Measurements from ENCODE around the gene CCDC57. TPM values are rescaled to one million over a fixed set of nuclear protein-coding genes. Genes with fewer than 3 reads are reported as not detected.

Gene CCDC57
- total and polyA plus RNA-seq, 9 of the 15 experiments (the other 6 are each of a cell fraction or from before 2014, with no cell fraction given) = 0.83 to 36.2 (median 13.6) TPM

DNA sequence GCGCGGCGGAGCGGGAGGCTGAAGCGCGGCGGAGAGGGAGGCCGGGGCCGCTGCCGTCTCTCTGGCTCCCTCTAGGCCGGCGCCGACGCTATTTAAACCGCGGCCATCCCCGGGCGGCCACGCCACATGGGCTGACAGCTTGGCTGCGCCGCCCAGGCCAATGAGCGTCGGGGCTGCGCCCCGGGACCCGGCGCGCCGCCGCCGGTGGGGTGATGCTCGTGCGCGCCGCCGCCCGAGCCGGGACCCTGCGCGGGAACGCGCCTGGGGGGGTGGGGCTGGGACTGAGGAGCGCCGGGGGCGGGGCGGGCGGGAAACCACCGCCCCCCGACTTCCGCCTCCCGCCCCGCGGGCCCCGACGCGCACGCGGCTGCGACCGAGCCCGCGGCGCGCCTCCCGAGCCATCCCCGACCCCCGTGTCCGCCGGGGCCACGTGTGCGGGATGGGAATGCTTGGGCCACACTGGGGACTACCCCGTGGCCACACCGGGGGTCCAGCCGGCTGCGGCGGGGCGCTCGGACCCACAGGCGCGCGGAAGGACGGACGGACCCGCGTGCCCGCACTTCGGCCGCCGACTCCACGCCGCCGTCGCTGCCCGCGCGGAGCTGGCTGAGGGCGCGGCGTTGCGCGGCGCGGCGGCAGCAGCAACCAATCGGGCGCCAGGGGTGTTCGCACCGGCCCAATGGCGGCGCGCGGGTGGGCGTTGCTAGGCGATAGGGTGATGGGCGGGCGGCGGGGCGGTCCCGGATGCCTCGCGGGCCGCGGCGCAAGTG lies 114.3 kb downstream of the CCDC57 start, which contains the start of gene FASN (continued):
- TF ChIP-seq, protein P1, sequence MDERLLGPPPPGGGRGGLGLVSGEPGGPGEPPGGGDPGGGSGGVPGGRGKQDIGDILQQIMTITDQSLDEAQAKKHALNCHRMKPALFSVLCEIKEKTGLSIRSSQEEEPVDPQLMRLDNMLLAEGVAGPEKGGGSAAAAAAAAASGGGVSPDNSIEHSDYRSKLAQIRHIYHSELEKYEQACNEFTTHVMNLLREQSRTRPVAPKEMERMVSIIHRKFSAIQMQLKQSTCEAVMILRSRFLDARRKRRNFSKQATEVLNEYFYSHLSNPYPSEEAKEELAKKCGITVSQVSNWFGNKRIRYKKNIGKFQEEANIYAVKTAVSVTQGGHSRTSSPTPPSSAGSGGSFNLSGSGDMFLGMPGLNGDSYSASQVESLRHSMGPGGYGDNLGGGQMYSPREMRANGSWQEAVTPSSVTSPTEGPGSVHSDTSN (CRISPR knock-in tag; IDR thresholded peaks at IDR 0.05; ENCODE audit: low read depth) = peak; percentile 80
- TF ChIP-seq, protein P1 (tag; conservative IDR thresholded peaks at IDR 0.05; ENCODE audit: low read depth) = no peak
- TF ChIP-seq ZNF24 (IDR thresholded peaks at IDR 0.05) (peak; percentile 47; the same call in 1 of the 2 replicates), NBN (IDR thresholded peaks at IDR 0.05; ENCODE audit: low read depth) (no peak), MTA3 (IDR thresholded peaks at IDR 0.05; ENCODE audit: borderline replicate concordance) (peak; percentile 97), KLF6 (CRISPR knock-in tag; IDR thresholded peaks at IDR 0.05; ENCODE audit: borderline replicate concordance) (no peak), SRSF9 (IDR thresholded peaks at IDR 0.05; ENCODE audit: borderline replicate concordance, low read depth, low read length) (no peak), SMARCB1 (IDR thresholded peaks at IDR 0.05; ENCODE audit: insufficient read length, low read depth) (no peak), KLF10 (CRISPR knock-in tag; IDR thresholded peaks at IDR 0.05) (no peak), ZNF184 (CRISPR knock-in tag; IDR thresholded peaks at IDR 0.05) (no peak)
- TF ChIP-seq, protein P2, sequence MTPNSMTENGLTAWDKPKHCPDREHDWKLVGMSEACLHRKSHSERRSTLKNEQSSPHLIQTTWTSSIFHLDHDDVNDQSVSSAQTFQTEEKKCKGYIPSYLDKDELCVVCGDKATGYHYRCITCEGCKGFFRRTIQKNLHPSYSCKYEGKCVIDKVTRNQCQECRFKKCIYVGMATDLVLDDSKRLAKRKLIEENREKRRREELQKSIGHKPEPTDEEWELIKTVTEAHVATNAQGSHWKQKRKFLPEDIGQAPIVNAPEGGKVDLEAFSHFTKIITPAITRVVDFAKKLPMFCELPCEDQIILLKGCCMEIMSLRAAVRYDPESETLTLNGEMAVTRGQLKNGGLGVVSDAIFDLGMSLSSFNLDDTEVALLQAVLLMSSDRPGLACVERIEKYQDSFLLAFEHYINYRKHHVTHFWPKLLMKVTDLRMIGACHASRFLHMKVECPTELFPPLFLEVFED (CRISPR knock-in tag; conservative IDR thresholded peaks at IDR 0.05) = no peak
- TF ChIP-seq, protein P3, sequence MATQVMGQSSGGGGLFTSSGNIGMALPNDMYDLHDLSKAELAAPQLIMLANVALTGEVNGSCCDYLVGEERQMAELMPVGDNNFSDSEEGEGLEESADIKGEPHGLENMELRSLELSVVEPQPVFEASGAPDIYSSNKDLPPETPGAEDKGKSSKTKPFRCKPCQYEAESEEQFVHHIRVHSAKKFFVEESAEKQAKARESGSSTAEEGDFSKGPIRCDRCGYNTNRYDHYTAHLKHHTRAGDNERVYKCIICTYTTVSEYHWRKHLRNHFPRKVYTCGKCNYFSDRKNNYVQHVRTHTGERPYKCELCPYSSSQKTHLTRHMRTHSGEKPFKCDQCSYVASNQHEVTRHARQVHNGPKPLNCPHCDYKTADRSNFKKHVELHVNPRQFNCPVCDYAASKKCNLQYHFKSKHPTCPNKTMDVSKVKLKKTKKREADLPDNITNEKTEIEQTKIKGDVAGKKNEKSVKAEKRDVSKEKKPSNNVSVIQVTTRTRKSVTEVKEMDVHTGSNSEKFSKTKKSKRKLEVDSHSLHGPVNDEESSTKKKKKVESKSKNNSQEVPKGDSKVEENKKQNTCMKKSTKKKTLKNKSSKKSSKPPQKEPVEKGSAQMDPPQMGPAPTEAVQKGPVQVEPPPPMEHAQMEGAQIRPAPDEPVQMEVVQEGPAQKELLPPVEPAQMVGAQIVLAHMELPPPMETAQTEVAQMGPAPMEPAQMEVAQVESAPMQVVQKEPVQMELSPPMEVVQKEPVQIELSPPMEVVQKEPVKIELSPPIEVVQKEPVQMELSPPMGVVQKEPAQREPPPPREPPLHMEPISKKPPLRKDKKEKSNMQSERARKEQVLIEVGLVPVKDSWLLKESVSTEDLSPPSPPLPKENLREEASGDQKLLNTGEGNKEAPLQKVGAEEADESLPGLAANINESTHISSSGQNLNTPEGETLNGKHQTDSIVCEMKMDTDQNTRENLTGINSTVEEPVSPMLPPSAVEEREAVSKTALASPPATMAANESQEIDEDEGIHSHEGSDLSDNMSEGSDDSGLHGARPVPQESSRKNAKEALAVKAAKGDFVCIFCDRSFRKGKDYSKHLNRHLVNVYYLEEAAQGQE (IDR thresholded peaks at IDR 0.05; ENCODE audit: borderline replicate concordance) = peak; percentile 40; the same call in 1 of the 2 replicates
- TF ChIP-seq, protein P3 (CRISPR knock-in tag; IDR thresholded peaks at IDR 0.05; ENCODE audit: low read depth) = 0 out of 2 replicates have a peak, but pooled peaks have one; percentile 14
- TF ChIP-seq, protein P4, sequence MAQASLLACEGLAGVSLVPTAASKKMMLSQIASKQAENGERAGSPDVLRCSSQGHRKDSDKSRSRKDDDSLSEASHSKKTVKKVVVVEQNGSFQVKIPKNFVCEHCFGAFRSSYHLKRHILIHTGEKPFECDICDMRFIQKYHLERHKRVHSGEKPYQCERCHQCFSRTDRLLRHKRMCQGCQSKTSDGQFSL (CRISPR knock-in tag; IDR thresholded peaks at IDR 0.05) = peak; percentile 71; the same call in 1 of the 2 replicates
- TF ChIP-seq, protein P4 (tag; IDR thresholded peaks at IDR 0.05) = peak in 1 of 2 experiments; percentile 77; a peak in 2 of 4 replicates
